ENCODE results near the gene PTPRK.

PTPRK gene

GRCh38 chr6:128162423-128162822 lies 358.0 kb downstream of the PTPRK start:
- no peak for DNase-seq (ENCODE audit: low read depth)
- no peak overlapping the region for H3K4me3 ChIP-seq (ENCODE audit: low read depth, low read length)
- TF ChIP-seq CTCF (IDR thresholded peaks at IDR 0.05; ENCODE audit: control insufficient read depth, extremely low read depth, insufficient read depth): no peak

GRCh38 chr6:128161839-128162238 lies 358.6 kb downstream of the PTPRK start:
- H3K4me3 ChIP-seq (ENCODE audit: low read depth, low read length): no peak overlapping the region
- no peak for TF ChIP-seq CTCF (IDR thresholded peaks at IDR 0.05; ENCODE audit: control insufficient read depth, extremely low read depth, insufficient read depth)
- DNase-seq (ENCODE audit: low read depth): no peak

- no peak overlapping the region for H3K4me3 ChIP-seq (ENCODE audit: low read depth, low read length)
- TF ChIP-seq CTCF (IDR thresholded peaks at IDR 0.05; ENCODE audit: control insufficient read depth, extremely low read depth, insufficient read depth): no peak
- DNase-seq (ENCODE audit: low read depth): no peak
Observed at GRCh38 chr6:128161263-128161662, 359.1 kb downstream of the PTPRK start.

GRCh38 chr6:128158496-128158895 lies 361.9 kb downstream of the PTPRK start:
- H3K4me3 ChIP-seq (ENCODE audit: low read depth, low read length): no peak overlapping the region
- no peak for DNase-seq (ENCODE audit: low read depth)
- no peak for TF ChIP-seq CTCF (IDR thresholded peaks at IDR 0.05; ENCODE audit: control insufficient read depth, extremely low read depth, insufficient read depth)

- H3K4me3 ChIP-seq (ENCODE audit: low read depth, low read length): no peak overlapping the region
- TF ChIP-seq CTCF (IDR thresholded peaks at IDR 0.05; ENCODE audit: control insufficient read depth, extremely low read depth, insufficient read depth): no peak
- DNase-seq (ENCODE audit: low read depth): no peak
Observed at GRCh38 chr6:128156321-128157111, 363.9 kb downstream of the PTPRK start.

GRCh38 chr6:128155826-128156225 lies 364.6 kb downstream of the PTPRK start:
- DNase-seq (ENCODE audit: low read depth): no peak
- TF ChIP-seq CTCF (IDR thresholded peaks at IDR 0.05; ENCODE audit: control insufficient read depth, extremely low read depth, insufficient read depth): no peak
- H3K4me3 ChIP-seq (ENCODE audit: low read depth, low read length): no peak overlapping the region

GRCh38 chr6:128152551-128152950 lies 367.8 kb downstream of the PTPRK start:
- TF ChIP-seq CTCF (IDR thresholded peaks at IDR 0.05; ENCODE audit: control insufficient read depth, extremely low read depth, insufficient read depth): no peak
- H3K4me3 ChIP-seq (ENCODE audit: low read depth, low read length): no peak overlapping the region
- DNase-seq (ENCODE audit: low read depth): no peak

Measured in LNCaP clone FGC (cell line).